Measurements from ENCODE around the gene HTR1B.

HTR1B gene

DNA sequence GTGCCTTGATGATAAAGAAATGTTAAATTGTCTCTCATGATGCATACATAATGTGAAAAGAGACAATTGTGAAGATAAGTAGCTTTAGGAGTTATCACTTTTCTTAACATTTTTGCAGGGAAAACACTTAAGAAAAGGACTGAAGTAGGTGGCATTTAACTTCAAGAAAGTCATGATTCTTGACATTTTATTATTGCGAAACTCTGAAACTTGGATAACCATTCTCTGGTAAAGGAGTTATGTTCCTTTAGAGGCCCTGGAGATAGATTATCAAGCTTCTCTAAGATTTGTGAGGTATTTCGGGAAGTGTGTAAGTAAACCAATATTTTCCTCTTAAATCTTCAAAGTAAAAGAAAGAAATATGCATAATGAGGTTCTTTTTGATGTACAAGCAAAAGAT is 38.5 kb downstream of the HTR1B start:
- TF ChIP-seq, protein P1, sequence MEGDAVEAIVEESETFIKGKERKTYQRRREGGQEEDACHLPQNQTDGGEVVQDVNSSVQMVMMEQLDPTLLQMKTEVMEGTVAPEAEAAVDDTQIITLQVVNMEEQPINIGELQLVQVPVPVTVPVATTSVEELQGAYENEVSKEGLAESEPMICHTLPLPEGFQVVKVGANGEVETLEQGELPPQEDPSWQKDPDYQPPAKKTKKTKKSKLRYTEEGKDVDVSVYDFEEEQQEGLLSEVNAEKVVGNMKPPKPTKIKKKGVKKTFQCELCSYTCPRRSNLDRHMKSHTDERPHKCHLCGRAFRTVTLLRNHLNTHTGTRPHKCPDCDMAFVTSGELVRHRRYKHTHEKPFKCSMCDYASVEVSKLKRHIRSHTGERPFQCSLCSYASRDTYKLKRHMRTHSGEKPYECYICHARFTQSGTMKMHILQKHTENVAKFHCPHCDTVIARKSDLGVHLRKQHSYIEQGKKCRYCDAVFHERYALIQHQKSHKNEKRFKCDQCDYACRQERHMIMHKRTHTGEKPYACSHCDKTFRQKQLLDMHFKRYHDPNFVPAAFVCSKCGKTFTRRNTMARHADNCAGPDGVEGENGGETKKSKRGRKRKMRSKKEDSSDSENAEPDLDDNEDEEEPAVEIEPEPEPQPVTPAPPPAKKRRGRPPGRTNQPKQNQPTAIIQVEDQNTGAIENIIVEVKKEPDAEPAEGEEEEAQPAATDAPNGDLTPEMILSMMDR (IDR thresholded peaks at IDR 0.05; ENCODE audit: insufficient read depth, low read depth, low read length, missing control alignments), result no peak
- DNase-seq (ENCODE audit: low read depth), result no peak
- H3K4me3 ChIP-seq (ENCODE audit: low read depth, low read length), result no peak overlapping the region

GRCh38 chr6:77416839-77417238 is 46.5 kb downstream of the HTR1B start:
- no peak overlapping the region for H3K4me3 ChIP-seq (ENCODE audit: low read depth, low read length)
- TF ChIP-seq, protein P1 (IDR thresholded peaks at IDR 0.05; ENCODE audit: insufficient read depth, low read depth, low read length, missing control alignments), result no peak
- DNase-seq (ENCODE audit: low read depth), result no peak

- DNase-seq (ENCODE audit: low read depth), result no peak
- TF ChIP-seq, protein P1 (IDR thresholded peaks at IDR 0.05; ENCODE audit: insufficient read depth, low read depth, low read length, missing control alignments), result no peak
- H3K4me3 ChIP-seq (ENCODE audit: low read depth, low read length), result no peak overlapping the region
Measured at GRCh38 chr6:77415706-77416105, 47.6 kb downstream of the HTR1B start.
